ENCODE measurements around the gene MRPL3. TPM values are rescaled to one million over a fixed set of nuclear protein-coding genes. Genes with fewer than 3 reads are reported as not detected.
A peak's percentile ranks its signal among the peaks of the same experiment; 100 is the strongest.

The MRPL3 gene
- total and polyA plus RNA-seq, 2 experiments from 2014 or later = 159 to 185 TPM

Small RNA genes within 50 kb of the gene (small RNA-seq; reads per million reads assigned to genes)
- gene AC107027.2 (ENCODE audit: low replicate concordance) (not detected), gene SNORA58 (ENCODE audit: low replicate concordance) (4.7 reads per million, percentile 92 among the genes with 10 or more reads in this experiment)

Other genes with a start within 250 kb of the MRPL3 start
- 14.6 and 15.4 TPM in 2 replicates for gene NUDT16, start 121.2 kb downstream of the MRPL3 start, total RNA-seq (2014; rRNA removed; shearing (Covaris generic))
- gene NUDT16, start 121.2 kb downstream of the MRPL3 start, polyA plus RNA-seq (2016; fragmentation: Nextera tagmentation; extraction: Ambion mirVana) = 9.5 and 10.0 TPM in 2 replicates